ENCODE data around the gene NWD2.

DNA sequence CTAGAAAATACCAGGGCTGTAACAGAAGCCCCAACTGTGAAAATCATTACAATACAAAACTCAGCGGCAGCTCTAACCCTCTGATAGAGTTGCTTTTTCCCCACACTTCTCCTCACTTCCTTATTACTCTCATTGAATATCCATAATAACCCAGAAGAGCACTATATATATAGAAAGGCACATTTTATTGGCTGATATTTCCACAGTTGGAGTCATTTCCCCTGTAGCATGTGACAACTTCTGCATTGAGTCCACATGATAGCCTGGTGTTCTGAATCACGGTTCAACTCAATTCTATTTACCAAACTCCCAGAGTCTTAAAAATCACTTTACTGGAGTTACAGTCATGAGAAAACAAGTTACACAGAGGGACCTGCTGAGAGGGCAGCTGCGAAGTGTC is 46.6 kb upstream of the NWD2 start:
- no peak for TF ChIP-seq POLR2A (IDR thresholded peaks at IDR 0.05)
- no peak for TF ChIP-seq POLR2AphosphoS5 (IDR thresholded peaks at IDR 0.05; ENCODE audit: insufficient read depth in 1 of 2, low read depth in 1 of 2)

Data from vagina (tissue), 2 donors.